Activated CD4-positive, alpha-beta T cell treated with anti-CD3 and anti-CD28 coated beads for 36 hours (primary cell): ENCODE measurements around the gene DNMT1. TPM values are rescaled to one million over a fixed set of nuclear protein-coding genes. Genes with fewer than 3 reads are reported as not detected.

ENCODE experiments used
- ATAC-seq: fragments of 200-7000 bp; cut with Tn5 transposase; one replicate; pipeline ENCODE4 v1.10.0; 2021; ENCODE audit warnings: mild to moderate bottlenecking, moderate library complexity
- CTCF ChIA-PET: fragments of 350-600 bp; sonication (Branson Sonifier 250); formaldehyde crosslinking; loops from one replicate; lab custom pipeline; 2021; ENCODE audit warnings: antibody characterized with exemption; lab: Charles Lee
- POLR2A ChIA-PET: fragments of 350-600 bp; sonication (Branson Sonifier 250); formaldehyde crosslinking; loops from one replicate; lab custom pipeline; 2021; ENCODE audit warnings: antibody characterized with exemption, inconsistent platforms; lab: Charles Lee
- DNase-seq: peaks from one replicate; pipeline ENCODE4 v3.0.0-alpha.2; 2020
- H3K27ac Mint-ChIP-seq: one replicate; pipeline ENCODE4 v1.8.0; 2021; ENCODE audit warnings: mixed read lengths
- H3K27me3 Mint-ChIP-seq: one replicate; pipeline ENCODE4 v1.8.0; 2021; ENCODE audit warnings: mixed read lengths
- H3K36me3 Mint-ChIP-seq: one replicate; pipeline ENCODE4 v1.8.0; 2021; ENCODE audit warnings: low read depth, mixed read lengths
- H3K4me1 Mint-ChIP-seq: one replicate; pipeline ENCODE4 v1.8.0; 2021; ENCODE audit warnings: mixed read lengths
- H3K4me3 Mint-ChIP-seq: one replicate; pipeline ENCODE4 v1.8.0; 2021; ENCODE audit warnings: mild to moderate bottlenecking, moderate library complexity, mixed read lengths
- H3K9me3 Mint-ChIP-seq: one replicate; pipeline ENCODE4 v1.8.0; 2021; ENCODE audit warnings: low read depth, mixed read lengths
- intact Hi-C, 2 experiments: fragments of 100-400 bp; cut with DNase I in 1 of 2; cut with micrococcal nuclease in 1 of 2; formaldehyde crosslinking; loops; one replicate each; pipeline versions ENCODE4 v1.14.2 to v1.15.1; 2022 to 2024; cut with DNase I, micrococcal nuclease
- total RNA-seq, 2 experiments: library from RNA; stranded (reverse); gene quantifications; one replicate each; pipeline ENCODE4 v1.2.3, GENCODE V29; 2021

The DNMT1 gene
- total RNA-seq, 2 experiments from 2014 or later = 374 to 385 TPM

DNA sequence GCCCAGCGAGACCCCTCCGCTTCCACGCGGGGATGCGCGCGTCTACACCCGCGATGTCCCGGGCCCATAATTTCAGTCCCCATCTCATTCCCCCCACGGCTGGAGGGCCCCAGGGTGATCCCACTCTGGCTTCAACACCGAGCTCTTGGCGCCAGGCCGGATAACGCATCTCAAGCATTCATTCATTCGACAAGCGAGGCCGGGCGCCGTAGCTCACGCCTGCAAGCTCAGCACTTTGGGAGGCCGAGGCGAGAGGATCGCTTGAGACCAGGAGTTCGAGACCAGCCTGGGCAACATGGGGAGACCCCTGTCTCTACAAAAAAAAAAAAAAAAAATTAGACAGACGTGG is 98.2 kb downstream of the DNMT1 start:
- Mint-ChIP-seq H3K9me3 (no peaks in the 10 kb centered on the region), H3K4me3 (peak overlapping the region; percentile 56), H3K4me1 (peaks cover 26% of the 10 kb centered on the region), H3K27ac (peak overlapping the region; percentile 69), H3K27me3 (no peaks in the 10 kb centered on the region), H3K36me3 (peaks cover 39% of the 10 kb centered on the region)
- ATAC-seq (no peak), DNase-seq (no peak)
- intact Hi-C loops = loop anchor here (1.0 to 2.0 kb wide), 10 partner anchors 9 to 470 kb away; partner anchors contain the start of genes SHFL (in 2 of the 2), DNMT1 (in 1 of the 2), EIF3G (in 1 of the 2) and KRI1 (in 1 of the 2)
- CTCF ChIA-PET = interaction anchor here (0.8 to 1.4 kb wide), 6 partner anchors 8 to 22 kb away, joined by 3 to 4 read pairs (median 4); partner anchors contain the start of genes P2RY11 and PPAN
- POLR2A ChIA-PET = interaction anchor here (0.6 to 1.4 kb wide), 5 partner anchors 8 to 322 kb away, joined by 3 to 7 read pairs (median 4); partner anchors contain the start of gene PPAN

DNA sequence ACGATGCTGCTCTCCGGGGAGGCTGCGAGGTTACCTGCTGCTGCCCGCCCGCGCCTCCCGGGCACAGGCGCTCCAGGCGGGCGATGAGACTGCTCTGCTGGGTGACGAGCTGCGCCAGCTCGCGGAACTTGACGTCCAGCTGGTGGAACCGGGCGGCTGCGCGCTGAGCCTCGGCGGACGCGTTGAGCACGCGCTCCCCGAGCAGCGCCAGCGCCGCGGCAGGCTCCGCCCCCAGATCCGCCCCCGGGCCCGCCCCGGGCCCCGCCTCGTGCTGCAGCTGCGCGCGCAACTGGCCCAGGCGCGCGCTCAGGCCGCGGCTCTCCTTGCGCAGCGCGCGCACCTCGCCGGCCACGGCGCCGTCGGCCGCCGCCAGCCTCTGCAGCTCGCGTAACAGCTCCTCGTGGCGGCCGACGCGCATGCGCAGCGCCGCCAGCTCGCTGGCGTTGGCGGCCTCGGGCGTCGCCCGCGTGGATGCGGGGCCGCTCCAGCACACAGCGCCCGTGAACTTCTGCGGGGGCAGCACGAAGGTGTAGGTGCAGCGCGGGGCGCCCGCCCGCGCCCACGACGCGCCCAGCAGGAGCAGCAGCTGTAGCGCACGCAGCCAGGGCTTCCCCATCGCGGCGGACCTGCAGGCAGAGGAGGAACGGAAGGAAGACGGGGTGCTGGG is 98.7 kb downstream of the DNMT1 start:
- peak; percentile 90 for ATAC-seq
- Mint-ChIP-seq H3K4me3 (peak overlapping the region; percentile 56), H3K36me3 (peaks cover 40% of the 10 kb centered on the region), H3K4me1 (peaks cover 26% of the 10 kb centered on the region), H3K9me3 (no peaks in the 10 kb centered on the region), H3K27ac (peak overlapping the region; percentile 69), H3K27me3 (no peaks in the 10 kb centered on the region)
- CTCF ChIA-PET = interaction anchor here (0.6 to 1.4 kb wide), 10 partner anchors 8 to 238 kb away, joined by 3 to 5 read pairs (median 3); partner anchors contain the start of genes P2RY11 and PPAN
- POLR2A ChIA-PET = interaction anchor here (0.5 to 1.4 kb wide), 5 partner anchors 8 to 284 kb away, joined by 3 to 7 read pairs (median 4); partner anchors contain the start of genes PPAN and TYK2
- intact Hi-C loops = loop anchor here (1.0 to 2.0 kb wide), 10 partner anchors 9 to 471 kb away; partner anchors contain the start of genes SHFL (in 2 of the 2), DNMT1 (in 1 of the 2), EIF3G (in 1 of the 2) and KRI1 (in 1 of the 2)
- peak; percentile 94 for DNase-seq

DNA sequence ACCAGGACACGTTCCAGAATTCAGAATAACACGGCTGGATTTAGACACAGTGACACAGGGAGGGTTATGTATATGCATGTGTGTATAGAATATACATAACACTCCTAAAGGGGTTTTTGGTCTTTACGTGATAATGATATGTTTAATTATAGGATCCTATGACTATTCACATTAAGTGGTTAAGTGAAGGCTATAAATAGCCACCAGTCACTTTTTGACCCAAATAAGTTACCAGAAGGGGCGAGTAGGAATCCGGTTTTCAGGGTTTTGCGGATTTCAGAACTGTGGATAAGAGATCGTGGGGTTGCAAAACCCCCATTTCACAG is 99.2 kb downstream of the DNMT1 start:
- ATAC-seq = no peak
- H3K9me3 Mint-ChIP-seq = no peaks in the 10 kb centered on the region
- no peak overlapping the region for H3K4me3 Mint-ChIP-seq
- peaks cover 25% of the 10 kb centered on the region for H3K4me1 Mint-ChIP-seq
- no peak for DNase-seq
- H3K36me3 Mint-ChIP-seq = peaks cover 42% of the 10 kb centered on the region
- H3K27ac Mint-ChIP-seq = no peak overlapping the region
- CTCF ChIA-PET = interaction anchor here (0.7 to 1.4 kb wide), 8 partner anchors 9 to 165 kb away, joined by 3 to 5 read pairs (median 4); partner anchors contain the start of genes P2RY11 and PPAN
- POLR2A ChIA-PET = interaction anchor here (1.0 to 1.4 kb wide), 3 partner anchors 9 to 13 kb away, joined by 4 to 7 read pairs (median 5); partner anchors contain the start of gene PPAN
- H3K27me3 Mint-ChIP-seq = no peaks in the 10 kb centered on the region
- intact Hi-C loops = no loop called here

DNA sequence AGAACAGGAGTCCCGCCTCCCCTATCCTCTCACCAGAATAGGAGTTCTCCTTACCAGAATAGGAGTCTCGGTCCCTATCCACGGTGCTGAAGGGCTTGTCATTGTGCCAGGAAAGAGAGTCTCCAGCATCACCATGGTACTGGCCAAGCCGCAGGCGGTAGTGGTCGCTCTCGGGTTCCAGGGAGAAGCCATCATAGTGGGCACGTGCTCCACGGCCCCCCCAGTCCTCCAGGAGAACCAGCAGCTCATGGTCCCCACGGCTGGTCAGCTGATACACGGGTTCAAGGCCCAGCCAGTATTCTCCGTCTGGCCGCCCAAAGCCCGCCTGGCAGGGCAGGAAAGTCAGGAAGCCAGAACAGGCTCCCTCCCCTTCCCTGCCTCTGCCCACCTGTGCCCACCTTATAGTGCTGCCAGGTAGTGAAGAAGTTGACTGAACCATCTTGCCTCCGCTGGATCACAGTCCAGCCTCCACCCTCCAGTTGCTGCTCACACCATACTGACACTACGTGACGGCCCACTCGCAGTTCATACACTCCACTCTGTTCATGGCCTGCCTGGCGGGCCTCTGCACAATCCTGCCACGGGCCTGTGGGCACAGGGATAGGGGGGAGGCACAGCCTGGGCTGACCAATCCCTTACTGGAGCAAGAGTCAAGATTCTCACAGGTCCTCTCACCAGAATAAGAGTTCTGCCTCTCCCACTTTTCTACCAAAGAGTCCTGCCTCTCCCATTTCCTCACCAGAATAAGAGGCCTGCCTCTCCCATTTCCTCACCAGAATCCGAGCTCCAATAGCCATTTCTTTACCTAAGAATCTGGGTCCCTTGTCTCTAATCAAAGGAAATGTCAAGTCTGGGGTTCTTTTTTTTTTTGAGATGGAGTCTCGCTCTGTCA is 101.2 kb downstream of the DNMT1 start:
- Mint-ChIP-seq H3K36me3 (peaks cover 46% of the 10 kb centered on the region), H3K4me1 (peaks cover 12% of the 10 kb centered on the region), H3K9me3 (no peaks in the 10 kb centered on the region), H3K4me3 (no peak overlapping the region), H3K27me3 (no peaks in the 10 kb centered on the region), H3K27ac (no peak overlapping the region)
- DNase-seq (peak; percentile 39), ATAC-seq (no peak)
- CTCF ChIA-PET = no interaction called here
- intact Hi-C loops = no loop called here
- POLR2A ChIA-PET = no interaction called here

DNA sequence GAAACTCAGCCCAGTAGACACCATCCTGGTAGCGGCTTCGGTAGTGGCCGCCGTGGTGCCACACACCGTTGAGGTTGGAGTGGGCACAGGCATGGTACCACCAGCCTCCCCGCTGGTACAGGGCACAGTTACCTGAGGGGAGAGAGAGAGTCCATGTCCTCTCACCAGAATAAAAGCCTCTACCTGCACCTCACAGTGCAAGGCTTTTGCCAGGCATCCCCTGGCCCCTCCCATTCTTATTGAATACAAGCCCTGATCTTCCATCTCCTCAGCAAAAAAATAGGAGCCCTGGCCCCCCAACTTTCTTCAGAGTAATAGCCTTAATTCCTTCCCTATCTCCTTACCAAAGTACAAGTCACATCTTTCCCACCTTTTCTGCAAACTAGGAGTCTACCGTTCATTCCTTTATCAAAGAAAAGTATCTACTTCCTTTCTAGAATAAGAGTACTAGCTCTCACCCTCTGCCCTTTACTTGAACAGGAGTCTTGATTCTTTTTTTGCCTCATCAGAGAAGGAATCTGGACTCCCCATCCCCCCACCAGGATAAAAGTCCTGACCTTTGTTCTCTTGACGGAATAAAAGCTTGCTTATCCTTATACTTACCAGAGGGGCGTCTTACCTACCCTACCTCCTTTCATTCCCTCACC is 102.0 kb downstream of the DNMT1 start:
- H3K36me3 Mint-ChIP-seq = peaks cover 46% of the 10 kb centered on the region
- no peak overlapping the region for H3K27ac Mint-ChIP-seq
- H3K4me1 Mint-ChIP-seq = peaks cover 8% of the 10 kb centered on the region
- H3K27me3 Mint-ChIP-seq = no peaks in the 10 kb centered on the region
- ChIA-PET CTCF (no interaction called here), POLR2A (no interaction called here)
- no peak overlapping the region for H3K4me3 Mint-ChIP-seq
- DNase-seq (no peak), ATAC-seq (no peak)
- intact Hi-C loops = no loop called here
- no peaks in the 10 kb centered on the region for H3K9me3 Mint-ChIP-seq

DNA sequence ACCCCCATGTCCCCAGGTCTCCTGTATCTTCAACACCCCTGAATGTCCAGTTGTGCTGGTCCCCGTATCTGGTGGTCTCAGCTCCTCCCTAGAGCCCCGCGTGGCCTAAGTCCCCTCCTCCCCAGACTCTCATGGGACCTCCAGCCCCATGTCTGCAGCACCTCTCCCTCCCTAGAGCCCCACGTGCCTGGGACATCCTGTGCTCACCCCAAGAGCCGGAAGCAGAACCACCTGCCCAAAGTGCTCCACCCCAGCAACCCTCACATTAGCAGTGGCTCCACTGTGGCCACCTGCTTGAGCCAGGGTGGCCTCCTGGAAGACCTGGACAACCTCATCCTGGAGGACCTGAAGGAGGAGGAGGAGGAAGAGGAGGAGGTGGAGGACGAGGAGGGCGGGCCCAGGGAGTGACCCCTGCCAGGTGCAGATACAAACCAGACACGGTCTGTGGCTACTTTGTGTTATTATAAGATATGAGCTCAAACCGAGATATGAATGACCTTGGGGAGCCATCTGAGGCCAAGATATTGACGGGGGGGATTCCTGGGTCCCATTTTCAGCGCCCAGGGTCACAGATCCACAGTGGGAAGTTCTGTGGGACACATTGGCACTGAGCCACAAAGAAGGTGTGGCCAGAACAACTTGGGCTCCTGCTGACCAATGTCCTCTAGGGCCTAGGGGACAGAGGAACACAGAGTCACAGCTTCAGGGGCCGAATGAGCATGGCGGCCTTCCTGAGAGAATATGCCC is 102.7 kb downstream of the DNMT1 start:
- ChIA-PET POLR2A (no interaction called here), CTCF (no interaction called here)
- Mint-ChIP-seq H3K9me3 (no peaks in the 10 kb centered on the region), H3K27me3 (no peaks in the 10 kb centered on the region), H3K36me3 (peaks cover 52% of the 10 kb centered on the region), H3K4me3 (no peak overlapping the region), H3K4me1 (peaks cover 15% of the 10 kb centered on the region), H3K27ac (no peak overlapping the region)
- DNase-seq (no peak), ATAC-seq (no peak)
- intact Hi-C loops = no loop called here

DNA sequence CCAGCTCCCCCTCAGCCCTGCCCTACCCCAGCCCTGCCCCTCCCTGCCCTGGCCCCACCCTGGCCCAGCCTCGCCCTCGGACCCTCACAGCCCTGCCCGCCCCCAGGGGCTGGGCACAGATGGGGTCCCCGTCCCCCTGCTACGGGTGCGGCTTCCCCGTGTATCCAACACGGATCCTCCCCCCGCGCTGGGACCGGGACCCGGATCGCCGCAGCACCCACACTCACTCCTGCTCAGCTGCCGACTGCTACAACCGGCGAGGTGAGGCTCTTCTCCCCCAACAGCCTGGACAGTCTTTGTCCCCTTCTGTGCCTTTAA is 103.4 kb downstream of the DNMT1 start:
- no peaks in the 10 kb centered on the region for H3K27me3 Mint-ChIP-seq
- ATAC-seq (no peak), DNase-seq (no peak)
- intact Hi-C loops = no loop called here
- CTCF ChIA-PET = no interaction called here
- H3K9me3 Mint-ChIP-seq = no peaks in the 10 kb centered on the region
- no peak overlapping the region for H3K27ac Mint-ChIP-seq
- peaks cover 14% of the 10 kb centered on the region for H3K4me1 Mint-ChIP-seq
- H3K36me3 Mint-ChIP-seq = peaks cover 53% of the 10 kb centered on the region
- POLR2A ChIA-PET = no interaction called here
- no peak overlapping the region for H3K4me3 Mint-ChIP-seq

DNA sequence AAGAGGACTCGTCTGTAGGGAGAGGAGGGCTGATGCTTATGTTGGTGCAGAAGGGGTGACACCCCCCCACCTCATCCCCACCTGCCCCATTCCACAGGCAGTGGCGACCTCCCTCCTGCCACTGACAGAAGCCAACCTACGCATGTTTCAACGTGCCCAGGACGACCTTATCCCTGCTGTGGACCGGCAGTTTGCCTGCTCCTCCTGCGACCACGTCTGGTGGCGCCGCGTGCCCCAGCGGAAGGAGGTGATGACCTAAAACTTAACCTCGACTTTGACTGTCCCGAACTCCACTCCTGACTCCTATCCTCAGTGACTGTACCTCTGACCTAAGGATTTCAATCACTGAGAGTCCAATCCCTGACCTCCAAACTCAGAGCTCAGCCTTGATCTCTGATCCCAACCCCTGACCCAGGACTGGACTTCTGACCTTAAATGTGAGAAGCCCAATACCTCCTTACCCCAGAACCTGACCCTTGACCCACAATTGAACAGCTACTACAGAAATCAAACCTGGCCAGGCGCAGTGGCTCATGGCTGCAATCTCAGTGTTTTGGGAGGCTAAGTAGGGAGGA is 104.9 kb downstream of the DNMT1 start:
- peaks cover 46% of the 10 kb centered on the region for H3K36me3 Mint-ChIP-seq
- POLR2A ChIA-PET = no interaction called here
- no peaks in the 10 kb centered on the region for H3K27me3 Mint-ChIP-seq
- DNase-seq (no peak), ATAC-seq (no peak)
- CTCF ChIA-PET = interaction anchor here (0.6 to 1.3 kb wide), 4 partner anchors 9 to 1291 kb away, joined by 3 to 4 read pairs (median 4); no protein-coding TSS in a partner anchor
- H3K4me1 Mint-ChIP-seq = peaks cover 11% of the 10 kb centered on the region
- H3K27ac Mint-ChIP-seq = peak overlapping the region; percentile 45
- no peak overlapping the region for H3K4me3 Mint-ChIP-seq
- no peaks in the 10 kb centered on the region for H3K9me3 Mint-ChIP-seq
- intact Hi-C loops = no loop called here

DNA sequence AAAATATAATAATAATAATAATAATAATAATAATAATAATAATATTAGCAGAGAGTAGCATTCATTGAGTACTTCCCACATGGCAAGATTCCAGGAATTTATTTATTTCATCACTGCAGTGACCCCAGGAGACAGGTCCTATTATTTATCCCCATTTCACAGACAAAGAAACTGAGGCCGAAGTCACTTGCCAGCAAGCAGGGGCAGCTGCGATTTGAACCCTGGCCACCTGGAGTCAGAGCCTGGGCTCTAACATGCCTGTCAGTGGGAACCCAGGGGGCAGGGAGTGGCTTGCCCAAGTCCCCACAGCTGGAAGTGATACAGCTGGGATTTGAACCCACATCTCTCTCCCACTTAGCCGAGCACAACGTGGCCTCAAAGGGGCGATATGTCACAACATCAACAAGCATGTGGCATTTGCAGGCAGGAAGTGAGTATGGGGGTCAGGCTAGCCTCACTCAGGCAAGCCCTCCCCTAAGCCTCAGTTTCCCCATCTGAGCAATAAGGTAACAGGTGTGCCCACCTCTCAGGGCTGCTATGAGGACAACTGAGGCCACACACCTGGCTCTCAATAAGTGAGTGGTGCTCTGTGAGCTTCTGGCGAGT is 105.7 kb downstream of the DNMT1 start:
- DNase-seq = no peak
- Mint-ChIP-seq H3K27ac (no peak overlapping the region), H3K36me3 (peaks cover 39% of the 10 kb centered on the region), H3K4me1 (peaks cover 11% of the 10 kb centered on the region), H3K4me3 (no peak overlapping the region), H3K27me3 (no peaks in the 10 kb centered on the region), H3K9me3 (no peaks in the 10 kb centered on the region)
- CTCF ChIA-PET = interaction anchor here (0.8 kb wide), 1 partner anchor 19 kb away, joined by 3 read pairs; no protein-coding TSS in a partner anchor
- no peak for ATAC-seq
- POLR2A ChIA-PET = no interaction called here
- intact Hi-C loops = no loop called here
